Fibroblast of skin of abdomen (primary cell): ENCODE measurements around the gene NEURL4.
A peak's percentile ranks its signal among the peaks of the same experiment; 100 is the strongest.
"Not testable (repeated sequence)": the region's sequence is repeated elsewhere in the genome, so short reads cannot be mapped to it uniquely, and the experiment has no call there.

Source experiments
- DNase-seq: peaks from one replicate; pipeline ENCODE4 v3.0.0-alpha.2; 2013

The NEURL4 gene

DNA sequence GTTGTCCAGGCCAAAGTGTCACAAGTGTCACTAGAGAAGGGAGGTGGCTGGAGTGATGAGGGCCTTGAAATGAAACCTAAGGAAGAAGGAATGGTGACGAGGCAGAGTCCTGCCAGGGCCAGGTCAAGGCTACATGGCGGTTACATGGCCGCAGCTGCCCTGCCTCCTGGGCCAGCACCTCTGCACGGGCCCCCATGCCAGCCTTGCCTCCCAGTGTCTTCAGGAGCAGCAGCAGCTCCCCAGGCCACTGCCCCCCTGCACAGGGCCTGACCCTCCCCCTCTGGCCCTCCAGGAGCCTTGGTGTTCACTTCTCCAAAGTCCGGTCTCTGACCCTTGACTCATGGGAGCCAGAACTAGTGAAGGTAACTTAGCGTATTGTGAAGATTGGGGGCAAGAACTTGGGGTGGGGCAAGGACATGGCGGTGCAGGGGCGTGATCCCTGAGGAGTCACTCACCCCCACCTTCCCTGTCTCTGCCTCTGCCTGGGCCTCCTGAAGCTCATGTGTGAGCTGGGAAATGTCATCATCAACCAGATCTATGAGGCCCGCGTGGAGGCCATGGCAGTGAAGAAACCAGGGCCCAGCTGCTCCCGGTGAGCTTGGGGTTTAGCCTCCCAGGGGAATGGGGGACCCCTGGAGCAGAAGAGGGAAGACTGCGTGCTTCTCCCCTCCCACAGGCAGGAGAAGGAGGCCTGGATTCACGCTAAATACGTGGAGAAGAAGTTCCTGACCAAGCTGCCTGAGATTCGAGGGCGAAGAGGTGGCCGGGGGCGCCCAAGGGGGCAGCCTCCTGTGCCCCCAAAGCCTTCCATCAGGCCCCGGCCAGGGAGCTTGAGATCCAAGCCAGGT, 18.7 kb upstream of the NEURL4 start:
- no peak for DNase-seq

DNA sequence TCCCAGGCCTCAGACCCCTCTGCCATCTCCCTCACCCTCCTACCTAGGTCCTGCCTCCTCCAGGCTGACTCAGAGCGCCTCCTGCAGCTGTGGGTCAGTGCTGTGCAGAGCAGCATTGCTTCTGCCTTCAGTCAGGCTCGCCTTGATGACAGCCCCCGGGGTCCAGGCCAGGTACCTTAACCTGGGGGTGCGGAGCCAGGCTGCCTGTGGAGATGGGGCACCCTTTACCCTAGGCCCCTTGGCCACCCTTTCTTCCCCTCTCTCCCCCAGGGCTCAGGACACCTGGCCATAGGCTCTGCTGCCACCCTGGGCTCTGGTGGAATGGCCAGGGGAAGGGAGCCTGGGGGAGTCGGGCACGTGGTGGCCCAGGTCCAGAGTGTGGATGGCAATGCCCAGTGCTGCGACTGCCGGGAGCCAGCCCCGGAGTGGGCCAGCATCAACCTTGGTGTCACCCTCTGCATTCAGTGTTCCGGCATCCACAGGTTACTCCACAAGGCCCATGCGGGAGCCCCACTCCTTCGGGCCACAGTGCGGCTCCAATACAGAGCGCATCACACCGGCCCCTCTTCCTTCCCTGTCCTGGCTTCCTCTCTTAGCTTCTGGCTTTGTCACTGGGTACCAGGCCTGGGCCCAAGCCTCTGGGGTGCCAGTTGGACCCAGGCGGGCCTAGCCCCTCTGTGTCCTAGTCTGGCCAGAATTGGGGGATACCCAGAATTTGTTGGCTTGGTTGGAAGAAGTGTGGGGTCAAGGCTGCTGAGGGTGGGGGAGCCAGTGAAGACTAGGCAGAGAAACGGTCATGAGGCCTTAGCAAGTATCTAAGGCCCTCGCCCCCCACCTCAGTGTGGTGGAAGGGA, 17.9 kb upstream of the NEURL4 start:
- no peak for DNase-seq

DNA sequence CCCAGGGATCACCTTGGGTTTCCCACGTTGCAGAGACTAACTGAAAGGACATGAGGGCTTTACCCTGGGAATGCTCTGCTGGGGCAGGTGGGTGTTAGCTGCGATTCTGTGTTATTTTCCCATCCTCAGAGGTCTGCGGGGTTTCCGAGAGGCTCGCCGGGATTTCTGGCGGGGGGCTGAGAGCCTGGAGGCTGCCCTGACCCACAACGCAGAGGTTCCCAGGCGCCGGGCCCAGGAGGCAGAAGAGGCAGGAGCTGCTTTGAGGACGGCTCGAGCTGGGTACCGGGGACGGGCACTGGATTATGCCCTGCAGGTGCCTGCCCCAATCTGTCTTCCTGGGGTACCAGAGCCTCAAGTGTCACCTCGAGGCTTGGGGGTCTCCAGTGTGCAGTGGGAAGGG, 14.1 kb upstream of the NEURL4 start:
- DNase-seq = no peak

DNA sequence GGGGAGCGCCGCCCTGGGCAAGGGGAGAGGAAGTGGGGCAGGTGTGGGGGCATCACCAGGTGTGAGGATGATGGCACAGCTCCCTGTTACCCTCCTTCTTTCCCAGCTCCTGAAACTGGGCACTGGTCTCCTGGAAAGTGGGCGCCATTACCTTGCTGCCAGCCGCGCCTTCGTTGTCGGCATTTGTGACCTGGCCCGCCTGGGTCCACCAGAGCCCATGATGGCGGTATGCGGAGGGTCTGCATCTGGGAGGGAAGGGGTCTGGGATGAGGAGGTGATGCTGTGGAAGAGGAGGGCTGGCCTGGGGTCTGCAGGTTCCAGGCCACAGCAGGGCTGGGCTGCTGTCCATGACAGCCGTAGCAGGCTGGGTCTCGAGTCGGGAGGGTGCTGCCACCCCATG, 12.7 kb upstream of the NEURL4 start:
- DNase-seq = no peak

DNA sequence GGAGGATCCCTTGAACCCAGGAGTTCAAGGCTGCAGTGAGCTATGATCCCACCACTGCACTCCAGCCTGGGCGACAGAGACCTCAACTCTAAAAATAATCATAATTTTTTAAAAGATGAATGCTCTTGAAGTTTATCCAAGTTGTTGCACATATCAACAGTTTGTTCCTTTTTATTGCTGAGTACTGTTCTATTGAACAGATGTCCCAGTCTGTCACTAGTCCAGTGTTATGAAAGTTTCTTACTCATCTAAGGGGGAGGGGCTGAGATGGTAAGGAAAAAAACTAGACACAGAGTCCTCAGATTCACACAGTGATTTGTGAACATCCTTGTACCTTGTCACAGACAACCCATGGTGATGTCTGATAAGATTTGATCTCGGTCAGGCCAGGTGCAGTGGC, 11.0 kb upstream of the NEURL4 start:
- DNase-seq = no peak

DNA sequence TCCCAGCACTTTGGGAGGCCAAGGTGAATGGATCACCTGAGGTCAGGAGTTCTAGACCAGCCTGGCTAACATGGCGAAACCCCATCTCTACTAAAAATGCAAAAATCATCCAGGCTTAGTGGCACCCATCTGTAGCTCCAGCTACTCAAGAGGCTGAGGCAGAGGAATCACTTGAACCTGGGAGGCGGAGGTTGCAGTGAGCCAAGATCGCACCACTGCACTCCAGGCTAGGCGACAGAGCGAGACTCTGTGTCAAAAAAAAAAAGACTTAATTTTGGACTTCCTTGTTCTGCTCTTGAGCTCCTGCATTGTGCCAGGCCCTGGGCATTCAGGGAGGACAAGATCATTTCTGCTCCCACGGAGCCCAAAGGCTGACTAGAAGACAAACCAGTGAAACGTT, 8.5 kb upstream of the NEURL4 start:
- not testable (repeated sequence) for DNase-seq

DNA sequence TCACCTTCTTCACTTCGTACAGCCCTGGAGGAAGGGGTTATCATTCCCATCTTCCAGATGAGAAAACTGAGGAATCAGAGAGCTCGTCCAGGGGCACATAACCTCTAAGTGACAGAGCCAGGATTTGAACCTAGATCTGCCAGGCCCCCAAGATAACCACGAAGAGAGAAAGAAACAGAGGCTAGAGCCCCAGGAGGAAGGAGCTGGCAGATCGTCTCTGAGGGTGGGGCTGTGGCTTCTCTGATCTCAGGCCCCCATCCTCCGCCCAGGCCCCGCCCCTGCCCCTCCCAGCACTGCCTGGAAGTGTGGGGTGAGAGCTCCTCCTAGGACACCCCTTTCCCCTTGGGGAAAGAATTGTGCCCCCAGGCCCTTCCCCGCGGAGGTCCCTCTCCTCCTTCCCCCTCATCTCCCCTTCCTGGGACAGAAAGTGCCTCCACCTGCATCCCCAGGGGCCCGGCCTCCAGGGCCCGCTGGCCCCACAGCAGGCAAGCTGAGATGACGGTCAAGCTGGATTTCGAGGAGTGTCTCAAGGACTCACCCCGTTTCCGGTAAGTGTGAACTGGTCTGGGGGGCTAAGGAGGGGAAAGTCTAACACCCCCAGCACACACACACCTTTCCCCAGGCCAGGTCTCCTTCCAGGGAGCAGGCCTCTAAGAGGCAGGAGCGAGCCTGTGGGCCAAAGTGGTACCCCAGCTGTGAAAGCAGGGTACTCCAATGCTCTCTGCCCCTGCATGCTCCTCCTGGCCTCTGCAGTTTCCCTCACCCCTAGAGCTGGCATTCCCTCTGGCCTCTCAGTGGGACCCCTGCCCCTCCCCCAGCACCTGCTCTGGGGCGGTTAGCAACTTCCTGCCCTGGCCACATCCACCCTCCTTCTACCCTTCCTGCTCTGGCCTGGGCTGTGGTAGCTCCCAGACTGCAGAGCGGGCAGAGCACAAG, 7.4 kb upstream of the NEURL4 start, which contains the start of gene ACAP1:
Gene ACAP1, plus strand, starts transcription at position 290 of the 936 bp plus-strand sequence. Its CDS starts 206 bp downstream, at position 496.
- no peak for DNase-seq

DNA sequence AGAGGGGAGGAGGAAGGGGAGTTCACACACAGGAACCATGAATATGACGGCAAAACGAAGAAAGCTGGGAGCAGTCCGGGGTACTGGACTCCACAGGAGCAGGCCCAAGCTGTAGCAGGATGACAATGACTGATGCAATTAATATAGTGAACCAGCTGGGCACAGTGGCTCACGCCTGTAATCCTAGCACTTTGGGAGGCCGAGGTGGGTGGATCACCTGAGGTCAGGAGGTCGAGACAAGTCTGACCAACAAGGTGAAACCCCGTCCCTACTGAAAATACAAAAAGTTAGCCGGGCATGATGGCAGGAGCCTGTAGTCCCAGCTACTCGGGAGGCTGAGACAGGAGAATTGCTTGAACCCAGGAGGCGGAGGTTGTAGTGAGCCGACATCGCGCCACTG, 6.6 kb upstream of the NEURL4 start:
- not testable (repeated sequence) for DNase-seq

DNA sequence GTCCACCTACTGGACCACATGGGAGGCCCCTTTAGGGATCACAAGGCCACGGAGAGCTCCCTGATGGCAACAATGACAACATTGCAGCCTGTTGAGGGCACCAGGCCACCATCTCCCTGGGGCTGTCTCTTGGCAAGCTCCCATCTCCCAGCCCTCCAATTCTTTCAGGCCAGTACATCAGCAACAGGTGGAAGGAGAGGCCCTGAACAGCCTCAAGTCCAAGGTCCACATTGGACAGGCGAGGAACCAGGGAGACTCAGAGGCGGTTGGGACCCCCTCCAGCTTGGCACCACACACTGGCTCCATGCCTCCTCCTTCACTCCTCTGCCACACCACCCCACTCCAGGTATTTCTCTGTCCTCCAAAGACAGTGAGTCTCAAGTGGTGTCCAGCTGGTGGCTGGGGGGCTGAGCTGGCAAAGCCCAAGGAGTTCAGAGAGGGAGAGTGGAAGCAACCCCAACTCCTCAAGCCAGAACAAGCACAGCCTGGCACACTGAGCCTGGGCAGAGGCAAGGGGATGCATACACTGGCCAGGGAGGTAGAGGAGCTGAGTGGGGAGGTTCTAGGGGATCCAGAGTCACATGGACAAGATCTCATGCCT, 5.9 kb upstream of the NEURL4 start:
- DNase-seq = no peak

DNA sequence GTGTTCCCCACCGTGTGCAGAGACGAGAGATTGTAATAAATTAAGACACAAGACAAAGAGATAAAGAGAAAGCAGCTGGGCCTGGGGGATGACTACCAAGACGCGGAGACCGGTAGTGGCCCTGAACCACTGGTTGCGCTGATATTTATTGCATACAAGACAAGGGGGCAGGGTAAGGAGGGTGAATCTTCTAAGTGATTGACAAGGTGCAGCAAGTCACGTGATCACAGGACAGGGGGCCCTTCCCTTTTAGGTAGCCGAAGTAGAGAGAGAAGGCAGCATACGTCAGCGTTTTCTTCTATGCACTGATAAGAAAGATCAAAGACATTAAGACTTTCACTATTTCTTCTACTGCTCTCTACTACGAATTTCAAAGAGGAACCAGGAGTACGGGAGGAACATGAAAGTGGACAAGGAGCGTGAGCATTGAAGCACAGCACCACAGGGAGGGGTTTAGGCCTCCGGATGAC, 3.5 kb upstream of the NEURL4 start:
- not testable (repeated sequence) for DNase-seq

DNA sequence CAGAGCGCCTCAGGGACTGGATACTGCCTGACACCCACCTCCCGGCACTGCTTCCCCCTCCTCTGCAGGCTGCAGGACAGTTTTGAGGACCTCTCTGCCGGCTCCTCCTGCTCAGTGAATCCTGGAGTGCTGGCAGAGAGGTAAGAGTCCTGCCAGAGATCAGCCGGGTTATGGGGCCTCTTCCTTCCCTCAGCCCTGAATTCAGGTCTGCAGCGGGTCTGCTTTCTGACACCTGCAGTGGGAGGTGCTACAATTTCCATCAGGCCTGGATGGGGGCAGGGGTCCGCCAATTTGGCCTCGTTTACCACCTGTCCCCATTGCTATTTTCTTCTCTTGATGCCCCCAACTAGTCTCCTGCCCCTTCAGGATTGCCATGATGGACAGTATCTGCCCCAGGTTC, 3.0 kb upstream of the NEURL4 start:
- DNase-seq = no peak

DNA sequence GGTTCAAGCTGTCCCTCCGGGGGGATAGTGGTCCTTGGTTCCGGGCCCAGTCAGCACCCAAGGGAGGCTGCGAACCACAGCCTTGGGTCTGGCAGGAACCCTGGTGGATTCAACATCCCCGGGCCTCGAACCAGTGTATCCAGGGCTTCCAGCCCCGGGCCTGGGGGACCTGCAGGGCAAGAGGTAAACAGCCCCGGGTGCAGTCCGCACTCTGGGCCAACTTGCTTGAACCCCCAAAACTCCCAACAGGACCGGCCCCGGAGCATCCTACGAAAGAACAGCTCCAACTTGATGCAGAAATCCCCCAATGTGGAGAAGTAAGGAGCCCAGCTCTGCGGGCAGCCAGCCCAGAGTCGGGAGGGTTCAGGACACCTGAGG, 1.5 kb upstream of the NEURL4 start:
- no peak for DNase-seq

DNA sequence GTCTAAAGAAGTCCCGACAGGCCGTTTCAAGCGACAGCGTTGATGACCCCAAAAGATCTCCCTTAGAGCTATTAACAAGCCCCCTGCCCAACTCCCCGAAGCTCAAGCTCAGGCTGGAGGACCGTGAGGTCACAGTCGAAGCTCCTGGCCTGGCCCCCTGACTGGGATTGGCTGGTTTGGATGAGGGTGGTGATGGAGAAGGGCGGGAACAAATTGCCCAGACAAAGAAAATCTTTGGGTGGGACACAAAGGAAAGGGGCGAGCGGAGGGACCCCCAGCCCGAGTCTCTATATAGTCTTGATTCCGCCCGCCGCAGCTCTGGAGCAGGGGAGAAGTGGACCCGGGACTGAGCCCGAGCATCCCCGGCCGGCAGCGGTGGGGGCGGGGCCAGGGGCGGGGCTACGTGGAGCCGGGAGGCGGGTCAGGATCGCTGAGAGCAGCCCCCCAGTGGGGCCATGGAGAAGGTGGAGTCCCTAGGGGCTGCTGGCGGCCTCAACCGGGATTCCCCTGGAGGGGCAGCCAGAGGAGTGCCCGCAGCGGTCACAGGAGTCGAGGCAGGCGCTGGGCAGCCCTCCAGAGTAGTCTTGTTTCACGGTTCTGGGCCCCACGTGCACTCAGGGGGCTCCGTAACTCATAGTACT, 982 bp upstream of the NEURL4 start:
- peak; percentile 80 for DNase-seq

DNA sequence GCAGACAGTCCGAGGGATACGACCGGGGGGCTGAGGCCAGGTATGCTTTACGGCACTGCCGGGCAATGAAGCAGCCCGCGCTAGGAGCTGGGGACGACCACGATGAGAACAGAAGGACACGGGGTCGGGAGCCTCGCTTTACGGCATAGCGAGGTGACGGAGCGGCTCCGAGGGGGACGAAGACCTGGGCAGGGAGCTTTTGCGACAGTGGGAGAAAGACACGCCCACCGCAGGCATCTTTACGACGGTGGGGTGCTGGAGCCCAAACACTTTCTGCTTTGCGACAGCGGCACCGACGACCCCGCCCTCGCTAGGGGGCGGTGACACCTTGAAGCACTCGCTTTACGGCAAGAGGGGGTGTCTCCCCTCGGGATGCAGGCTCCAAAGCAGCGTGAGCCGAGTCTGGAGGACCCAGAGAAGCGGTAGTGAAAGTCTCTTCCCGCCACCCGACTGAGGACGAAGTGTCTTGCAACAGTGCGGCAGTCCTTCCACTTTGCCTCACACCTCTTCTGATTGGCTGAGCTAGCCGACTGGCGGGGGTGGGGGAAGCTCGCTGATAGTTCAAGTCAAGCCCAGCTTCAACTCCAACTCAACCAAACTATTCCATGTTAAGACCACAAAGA, 350 bp upstream of the NEURL4 start:
- DNase-seq = peak; percentile 99

DNA sequence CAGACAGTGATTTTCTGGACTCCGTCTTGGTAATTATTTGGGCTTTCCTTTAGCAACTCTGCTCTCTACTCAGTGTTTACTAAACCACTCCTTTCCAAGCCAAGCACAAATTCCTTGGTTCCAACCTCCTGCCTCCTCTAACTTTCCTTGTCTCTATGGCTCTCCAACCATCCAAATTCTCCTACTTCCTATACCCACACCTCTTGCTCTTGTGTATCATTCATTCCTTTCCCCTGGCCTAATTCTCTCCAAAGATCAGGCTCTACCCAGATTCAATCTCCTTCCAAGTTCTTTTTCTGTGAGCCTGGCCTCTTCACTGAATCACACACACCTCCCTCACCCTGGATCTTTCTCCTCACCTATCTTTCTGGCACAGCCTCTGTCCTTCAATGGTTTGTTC, 1.1 kb downstream of the NEURL4 start:
- no peak for DNase-seq

DNA sequence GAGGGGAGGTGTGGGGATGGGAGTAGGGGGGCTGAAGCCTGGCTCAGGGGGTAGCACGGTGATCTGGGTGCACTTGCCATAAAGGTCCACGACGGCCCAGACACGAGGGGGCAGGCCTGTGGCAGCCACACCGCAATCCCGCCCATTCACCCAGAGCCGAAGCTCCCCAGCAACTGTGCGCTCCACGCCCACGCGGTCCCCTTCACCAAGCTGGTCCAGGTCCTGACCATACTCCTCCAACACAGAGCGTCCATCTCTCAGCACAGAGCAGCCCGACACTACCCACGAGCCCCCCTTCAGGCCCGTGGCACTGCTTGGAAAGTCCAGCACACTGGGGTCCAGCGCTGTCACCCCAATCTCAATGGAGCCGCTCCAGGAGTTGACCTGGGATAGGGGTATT, 1.6 kb downstream of the NEURL4 start:
- DNase-seq = no peak

DNA sequence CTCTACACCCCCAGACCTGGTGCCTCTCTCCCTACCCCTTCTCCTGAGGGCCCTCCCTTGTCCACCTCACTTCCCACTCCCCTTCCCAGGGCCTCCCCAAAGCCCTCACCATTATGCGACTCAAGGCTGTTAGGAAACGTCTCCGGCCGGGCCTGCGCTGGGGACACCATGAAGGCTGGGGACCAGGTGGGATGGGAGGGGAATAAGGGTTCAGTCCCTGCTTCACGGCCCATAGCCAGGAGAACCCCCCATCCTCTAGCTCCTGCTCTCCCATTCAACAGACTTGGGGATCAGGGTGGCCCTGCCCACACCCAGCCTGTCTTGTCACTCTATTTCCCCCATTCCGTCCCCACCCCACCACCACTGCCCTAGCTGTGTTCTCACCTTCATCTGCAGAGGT, 2.1 kb downstream of the NEURL4 start:
- DNase-seq = no peak

DNA sequence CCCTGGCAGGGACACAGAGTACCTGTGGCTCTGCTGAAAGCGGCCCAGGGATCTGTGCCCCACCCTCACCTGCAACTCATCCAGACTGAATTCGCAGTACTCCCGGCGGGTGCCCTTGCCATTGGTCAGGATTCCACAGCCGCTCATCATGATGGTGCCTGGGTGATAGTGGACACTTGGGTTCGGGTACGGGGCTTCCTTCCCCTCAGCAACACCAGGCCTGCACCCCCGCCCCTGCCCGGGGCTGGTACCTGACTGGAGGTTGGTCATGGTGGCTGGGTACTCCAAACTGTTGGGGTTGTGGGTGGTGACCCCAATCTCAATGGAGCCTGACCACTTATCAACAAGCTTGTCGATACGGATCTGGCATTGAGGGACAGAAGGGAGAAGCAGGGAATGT, 2.9 kb downstream of the NEURL4 start:
- no peak for DNase-seq

DNA sequence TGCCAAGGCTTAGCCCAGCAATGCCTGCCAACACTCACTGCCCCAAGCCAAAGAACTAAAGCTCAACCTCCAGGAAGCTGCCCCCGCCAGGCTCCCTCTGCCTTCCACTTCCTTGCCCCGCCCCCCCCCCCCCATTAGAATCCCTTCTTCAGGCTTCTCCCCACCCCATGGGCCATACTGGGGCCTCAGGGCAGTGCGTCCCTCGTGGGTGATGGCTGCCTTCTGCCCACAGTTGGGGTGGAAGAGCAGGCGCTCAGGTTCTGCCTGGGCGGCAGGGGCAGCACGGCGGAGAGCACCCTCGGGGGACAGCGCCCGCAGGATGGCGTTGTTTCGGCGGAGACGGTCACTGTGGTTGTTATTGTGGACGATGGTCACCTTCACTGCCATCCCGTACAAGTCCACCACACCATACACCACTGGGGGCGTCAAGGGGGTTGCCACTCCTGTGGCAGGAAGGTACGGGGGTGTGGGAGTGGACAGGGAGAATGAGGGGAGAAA, 4.1 kb downstream of the NEURL4 start:
- DNase-seq = no peak

DNA sequence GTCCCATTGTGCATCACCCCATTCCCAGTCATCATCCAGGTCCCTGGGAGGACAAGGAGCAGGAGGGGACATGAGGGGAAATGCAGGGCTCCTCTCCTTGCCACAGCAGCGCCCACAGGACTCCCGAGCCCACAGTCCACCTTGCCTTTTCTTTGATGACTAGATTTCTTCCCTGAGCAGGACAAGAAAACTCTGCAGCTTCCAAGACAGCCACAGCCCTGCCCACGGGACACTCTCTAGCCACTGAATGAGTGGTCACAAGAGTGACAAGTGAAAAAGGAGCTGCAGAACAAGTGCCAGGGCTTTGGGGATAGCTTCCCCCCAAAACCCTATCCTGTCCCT, 4.7 kb downstream of the NEURL4 start:
- no peak for DNase-seq
